Fibroblast of skin of abdomen (primary cell): ENCODE results near the gene VIT.
"Not testable (repeated sequence)": the region's sequence is repeated elsewhere in the genome, so short reads cannot be mapped to it uniquely, and the experiment has no call there.

ENCODE experiments used
- DNase-seq: peaks from one replicate; pipeline ENCODE4 v3.0.0-alpha.2; 2013

The VIT gene

DNA sequence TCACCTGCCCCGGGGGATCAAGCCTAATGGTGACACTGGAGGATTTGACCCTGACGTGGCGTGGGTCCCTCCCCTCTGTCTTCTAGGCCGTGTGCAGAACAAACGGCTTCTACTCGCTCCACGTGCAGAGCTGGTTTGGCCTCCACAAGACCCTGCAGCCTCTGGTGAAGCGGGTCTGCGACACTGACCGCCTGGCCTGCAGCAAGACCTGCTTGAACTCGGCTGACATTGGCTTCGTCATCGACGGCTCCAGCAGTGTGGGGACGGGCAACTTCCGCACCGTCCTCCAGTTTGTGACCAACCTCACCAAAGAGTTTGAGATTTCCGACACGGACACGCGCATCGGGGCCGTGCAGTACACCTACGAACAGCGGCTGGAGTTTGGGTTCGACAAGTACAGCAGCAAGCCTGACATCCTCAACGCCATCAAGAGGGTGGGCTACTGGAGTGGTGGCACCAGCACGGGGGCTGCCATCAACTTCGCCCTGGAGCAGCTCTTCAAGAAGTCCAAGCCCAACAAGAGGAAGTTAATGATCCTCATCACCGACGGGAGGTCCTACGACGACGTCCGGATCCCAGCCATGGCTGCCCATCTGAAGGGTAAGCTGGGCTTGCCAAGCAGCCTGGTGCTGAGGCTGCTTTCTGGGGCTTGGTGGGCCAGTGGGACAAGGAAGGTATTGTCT, 112.0 kb downstream of the VIT start:
- DNase-seq = no peak

DNA sequence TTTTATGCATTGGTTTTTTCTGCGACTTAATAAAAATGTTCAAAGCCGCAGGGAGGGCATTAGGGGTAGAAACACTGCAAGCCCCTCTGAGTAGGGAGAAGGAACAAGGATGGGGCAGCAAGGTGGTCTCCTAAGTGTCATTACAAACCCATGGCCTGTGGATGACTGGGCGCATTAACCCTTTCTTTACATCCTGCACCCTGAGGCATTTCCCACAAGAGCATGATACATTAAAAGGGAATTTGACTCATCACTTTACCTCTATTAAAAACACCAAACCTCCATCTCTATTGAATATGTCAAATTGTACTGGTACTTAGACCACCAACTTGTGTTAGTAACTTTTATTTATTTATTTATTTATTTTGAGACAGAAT, 112.5 kb downstream of the VIT start:
- DNase-seq = no peak

DNA sequence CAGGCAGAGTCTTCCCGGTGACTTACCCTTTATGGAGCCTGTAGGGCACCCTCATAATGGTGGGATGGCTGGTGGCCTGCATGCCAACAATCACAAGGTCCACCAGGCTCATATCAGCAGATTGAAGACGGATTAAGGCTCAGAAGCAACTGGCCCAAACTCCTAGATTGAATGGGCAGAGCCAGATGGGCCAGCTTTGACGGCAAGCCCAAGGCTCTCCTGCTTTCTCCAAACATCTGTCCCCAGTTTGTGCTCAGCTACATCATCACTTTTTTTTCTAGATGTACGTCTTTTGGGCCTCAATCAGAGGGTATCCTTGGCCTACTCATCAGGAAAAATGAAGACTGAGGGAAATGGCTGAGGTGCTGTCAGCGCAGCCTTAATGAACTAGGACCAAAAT, 114.6 kb downstream of the VIT start:
- DNase-seq = no peak

DNA sequence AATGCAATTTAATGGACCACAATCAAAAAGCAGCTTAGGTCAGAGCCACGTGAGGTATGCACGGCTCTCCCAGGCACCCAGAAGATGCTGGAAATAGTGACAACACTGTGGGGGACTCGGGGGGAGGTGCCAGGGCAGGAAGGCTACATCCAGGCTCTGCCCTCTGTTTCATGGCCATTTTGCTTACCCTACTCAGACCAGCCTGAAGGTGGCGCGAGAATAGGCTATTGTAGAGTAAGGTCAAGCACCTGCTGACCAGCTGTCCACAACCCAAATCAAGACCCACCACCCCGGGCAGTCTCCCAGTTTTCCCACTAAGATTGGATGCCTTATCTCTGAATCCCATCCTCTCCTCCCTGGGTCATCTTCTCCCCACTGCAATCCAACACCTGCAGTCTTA, 115.7 kb downstream of the VIT start:
- no peak for DNase-seq

DNA sequence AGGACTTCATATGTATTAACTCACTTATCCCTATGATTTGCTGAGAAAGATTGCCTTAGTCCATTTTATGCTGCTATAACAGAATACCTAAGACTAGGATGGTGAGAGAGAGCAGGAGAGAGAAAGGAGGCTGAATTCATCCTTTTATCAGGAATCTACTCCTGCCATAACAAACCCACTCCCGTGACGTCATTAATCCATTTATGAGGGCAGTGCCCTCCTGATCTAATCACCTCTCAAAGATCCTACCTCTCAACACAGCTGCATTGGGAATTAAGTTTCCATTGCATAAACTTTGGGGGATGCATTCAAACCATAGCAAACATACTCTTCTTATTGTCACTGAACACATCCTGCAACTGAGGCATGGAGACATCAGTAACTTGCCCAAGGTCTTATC, 122.0 kb downstream of the VIT start:
- no peak for DNase-seq

DNA sequence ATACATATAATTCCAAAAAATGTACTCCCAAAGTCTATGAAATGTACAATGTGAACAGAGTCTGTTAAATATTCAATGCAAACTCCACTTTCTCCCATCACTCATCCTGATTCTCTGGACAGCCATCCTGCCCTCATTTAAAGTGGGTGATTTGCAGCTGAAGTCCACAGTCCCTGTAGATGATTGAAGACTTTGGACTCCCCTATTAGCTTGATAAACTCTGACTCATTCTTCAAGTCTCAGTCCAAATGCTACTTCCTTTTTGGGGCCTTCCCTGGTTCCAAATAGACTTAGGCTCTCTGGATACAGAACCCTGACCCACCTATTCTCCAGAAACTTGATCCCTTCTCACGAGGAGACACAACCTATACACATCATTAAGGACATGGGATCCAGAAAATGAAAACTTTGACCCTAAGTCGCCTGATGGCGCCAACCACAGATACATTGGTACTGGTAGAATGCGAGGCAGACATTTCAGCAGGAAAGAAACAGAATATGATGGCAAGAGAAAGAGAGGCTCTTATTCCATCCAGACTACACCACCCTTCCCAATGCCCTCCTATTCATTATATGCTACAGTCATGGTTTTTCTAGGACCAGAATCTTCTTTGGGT, 122.7 kb downstream of the VIT start:
- no peak for DNase-seq

DNA sequence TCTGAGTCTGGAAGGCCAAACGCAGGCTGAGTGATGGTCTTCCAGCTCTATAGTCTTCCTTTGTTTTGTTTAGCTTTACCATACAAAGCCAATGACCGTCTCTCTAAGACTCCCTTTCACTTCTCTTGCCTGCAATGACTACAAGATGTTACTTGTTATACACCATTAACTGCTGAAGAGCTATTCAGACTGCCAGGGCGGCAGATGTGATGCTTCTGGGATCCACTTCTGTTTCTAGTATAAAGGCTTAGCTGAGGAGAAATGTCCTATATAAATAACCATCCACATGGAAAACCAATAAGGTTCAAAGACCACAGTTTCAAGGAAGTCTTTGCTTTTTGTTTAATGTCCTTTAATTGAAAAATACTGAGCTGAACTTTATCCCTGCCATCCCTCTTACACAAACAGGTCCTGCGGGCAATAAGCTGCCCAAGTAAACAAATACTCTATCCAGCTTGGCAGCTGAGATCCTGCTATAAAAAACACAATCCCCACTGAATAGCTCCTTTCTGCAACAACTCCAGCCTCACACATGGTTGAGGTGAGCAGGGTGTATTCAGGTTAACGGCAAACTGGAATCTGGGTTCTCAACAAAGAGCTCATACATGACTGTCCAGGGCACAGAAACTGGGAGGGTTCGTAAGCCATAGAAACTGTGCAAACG, 124.6 kb downstream of the VIT start:
- no peak for DNase-seq

DNA sequence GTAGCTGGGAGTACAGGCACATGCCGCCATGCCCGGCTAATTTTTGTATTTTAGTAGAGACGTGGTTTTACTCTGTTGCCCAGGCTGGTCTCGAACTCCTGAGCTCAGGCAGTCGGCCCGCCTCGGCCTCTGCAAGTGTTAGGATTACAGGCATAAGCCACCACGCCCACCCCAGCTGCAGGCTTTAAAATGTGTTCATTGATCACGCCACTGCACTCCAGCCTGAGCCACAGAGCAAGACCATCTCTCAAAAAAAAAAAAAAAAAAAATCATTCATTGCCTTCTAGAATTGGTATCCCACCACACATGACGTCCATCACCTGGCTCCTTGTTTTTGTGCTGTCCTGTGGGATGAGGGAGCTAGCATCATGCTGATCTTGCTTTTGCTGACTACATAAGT, 127.4 kb downstream of the VIT start:
- no peak for DNase-seq

DNA sequence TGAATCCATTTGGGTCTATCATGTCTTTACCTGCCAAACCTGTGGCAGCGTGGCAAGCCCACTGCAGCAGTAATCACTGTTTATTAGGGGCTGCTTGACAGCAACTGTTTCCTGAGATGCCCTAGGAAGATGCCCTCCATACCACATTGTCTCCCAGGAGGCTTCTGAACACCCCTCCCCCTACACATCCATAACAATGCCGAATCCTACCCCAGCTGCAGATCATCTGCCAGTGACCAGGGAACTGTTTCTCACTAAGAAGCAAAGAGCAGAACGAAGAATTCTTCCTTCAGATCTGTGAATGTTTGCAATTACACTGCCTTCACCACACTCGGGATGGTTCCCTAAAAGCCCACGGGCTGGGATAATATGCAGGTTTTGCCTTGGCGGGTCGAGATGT, 127.8 kb downstream of the VIT start:
- no peak for DNase-seq

DNA sequence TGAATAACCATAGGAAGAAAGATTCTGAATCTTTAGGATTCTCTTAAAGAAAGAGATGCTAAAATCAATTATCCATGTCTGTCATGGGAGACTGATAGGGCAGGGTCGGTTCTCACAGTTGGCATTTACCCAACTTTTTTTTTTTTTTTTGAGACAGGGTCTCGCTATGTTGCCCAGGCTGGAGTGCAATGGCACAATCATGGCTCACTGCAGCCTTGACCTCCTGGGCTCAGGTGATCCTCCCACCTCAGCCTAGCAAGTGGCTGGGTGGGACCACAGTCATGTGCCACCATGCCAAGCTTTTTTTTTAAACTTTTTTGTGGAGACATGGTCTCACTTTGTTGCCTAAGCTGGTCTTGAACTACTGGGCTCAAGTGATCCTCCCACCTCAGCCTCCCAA, 128.2 kb downstream of the VIT start:
- DNase-seq = not testable (repeated sequence)

DNA sequence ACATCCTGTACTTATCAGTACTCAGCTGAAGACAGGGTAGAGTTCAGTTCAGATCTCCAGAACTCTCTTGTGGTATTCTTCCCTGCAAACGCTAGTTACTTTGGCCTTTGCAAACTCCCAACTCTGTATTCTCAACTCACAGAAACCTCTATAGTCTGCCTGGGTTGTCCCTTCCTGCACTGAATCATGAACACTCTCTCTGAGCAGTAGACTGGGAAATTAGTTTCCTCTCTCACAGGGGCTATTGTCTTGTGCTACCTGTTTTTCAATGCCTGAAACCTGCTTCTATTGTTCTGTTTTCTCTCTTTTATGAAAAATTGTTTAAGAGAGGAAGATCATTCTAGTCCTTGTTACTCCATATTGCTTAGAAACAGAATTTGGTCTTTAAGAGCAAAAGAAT, 134.7 kb downstream of the VIT start:
- DNase-seq = no peak

DNA sequence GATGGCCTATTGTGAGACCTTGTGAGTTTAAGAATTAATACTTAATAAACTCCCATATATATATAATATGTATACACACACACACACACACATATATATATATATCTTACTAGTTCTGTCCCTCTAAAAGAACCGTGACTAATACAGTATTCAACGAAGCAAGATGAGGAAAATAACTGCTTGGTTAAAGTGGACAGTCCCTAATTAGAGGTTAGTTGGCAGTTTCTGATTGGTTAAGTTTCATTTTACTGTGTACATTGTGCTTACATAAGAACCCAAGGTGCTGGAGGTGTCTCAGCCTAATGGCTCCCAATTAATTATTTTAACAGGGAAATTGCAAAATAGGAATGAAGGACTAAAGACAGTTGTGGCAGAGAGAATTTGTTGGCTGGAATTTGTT, 137.7 kb downstream of the VIT start:
- no peak for DNase-seq

DNA sequence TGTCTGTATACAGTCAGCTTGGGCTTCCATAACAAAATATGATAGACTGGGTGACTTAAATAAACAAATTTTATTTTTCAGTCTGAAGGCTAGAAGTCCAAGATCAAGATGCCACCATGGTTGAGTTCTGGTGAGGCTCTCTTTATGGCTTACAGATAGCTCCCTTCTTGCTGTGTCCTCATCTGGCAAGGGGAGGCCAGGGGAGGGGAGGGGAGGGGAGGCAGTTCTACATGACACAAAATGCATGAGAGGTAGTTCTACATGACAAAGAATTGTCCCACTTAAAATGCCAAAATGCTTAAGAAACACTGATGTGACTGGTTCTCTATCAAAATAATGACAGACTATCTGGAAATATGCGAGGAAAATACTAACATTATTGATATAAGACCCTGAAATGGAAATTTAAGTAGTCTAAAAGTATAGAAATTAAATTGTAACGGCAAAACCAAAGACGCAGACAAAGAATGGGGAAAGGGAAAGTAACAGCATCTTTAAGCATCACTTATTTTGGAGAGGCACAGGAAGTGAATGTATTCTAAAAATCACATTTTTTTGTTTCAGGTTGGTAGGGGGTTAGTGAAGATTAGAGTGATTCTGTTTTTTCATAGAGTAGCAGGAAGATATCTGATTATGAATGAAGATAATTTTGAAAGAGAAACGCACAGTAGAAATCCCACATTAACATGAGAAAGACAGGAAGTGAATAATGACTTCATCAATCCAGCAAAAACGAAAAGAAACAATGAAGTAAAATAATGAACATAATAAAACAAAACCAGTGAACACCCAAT, 138.4 kb downstream of the VIT start:
- DNase-seq = no peak

DNA sequence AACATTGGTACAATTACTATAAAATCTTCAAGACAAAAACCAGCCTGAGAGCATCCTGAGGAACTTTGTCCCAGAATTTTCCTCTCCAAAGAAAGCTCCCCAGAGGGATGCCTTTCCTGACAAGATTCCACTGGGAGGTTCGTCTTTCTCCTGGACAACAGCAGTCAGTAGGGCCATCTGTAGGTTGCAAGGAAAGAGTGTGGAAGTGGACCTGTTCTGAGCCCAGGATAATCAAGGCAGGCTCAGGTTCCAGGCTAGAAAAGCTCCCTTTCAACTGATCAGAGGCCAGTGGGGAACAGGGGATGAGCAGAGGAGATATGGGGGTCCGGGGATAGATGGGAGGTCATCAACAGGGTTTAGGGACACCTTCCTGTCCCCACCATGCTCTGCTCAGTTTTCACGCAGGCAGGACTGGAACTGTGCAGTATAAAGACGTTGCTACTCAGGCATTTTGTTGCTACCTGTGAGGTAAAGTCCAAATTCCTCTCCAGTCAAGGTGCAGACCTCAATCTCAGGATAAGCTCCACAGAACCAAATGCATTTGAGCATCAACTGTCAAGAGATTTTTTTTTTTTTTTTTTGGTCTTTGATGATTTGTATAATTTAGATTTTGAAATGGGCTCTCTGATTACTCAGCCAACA, 143.6 kb downstream of the VIT start:
- DNase-seq = no peak

DNA sequence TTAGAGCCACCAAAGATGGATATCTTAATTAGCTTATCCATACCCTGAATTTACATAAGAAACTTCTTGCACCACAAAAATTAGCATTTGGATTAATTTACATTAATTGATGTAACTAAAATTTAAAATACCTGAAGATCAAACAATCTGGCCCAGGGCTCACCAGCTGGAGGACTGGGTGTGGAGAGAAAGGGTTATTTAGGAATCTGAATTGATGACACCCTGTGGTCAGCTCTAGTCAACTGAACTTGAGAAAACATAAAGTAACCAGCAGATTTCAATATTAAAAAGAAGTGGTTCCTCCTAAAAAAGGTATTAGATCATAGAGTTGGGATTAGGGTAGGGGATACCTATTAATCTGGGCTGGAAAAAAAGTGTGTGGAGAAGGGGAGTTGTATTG, 147.3 kb downstream of the VIT start:
- no peak for DNase-seq

DNA sequence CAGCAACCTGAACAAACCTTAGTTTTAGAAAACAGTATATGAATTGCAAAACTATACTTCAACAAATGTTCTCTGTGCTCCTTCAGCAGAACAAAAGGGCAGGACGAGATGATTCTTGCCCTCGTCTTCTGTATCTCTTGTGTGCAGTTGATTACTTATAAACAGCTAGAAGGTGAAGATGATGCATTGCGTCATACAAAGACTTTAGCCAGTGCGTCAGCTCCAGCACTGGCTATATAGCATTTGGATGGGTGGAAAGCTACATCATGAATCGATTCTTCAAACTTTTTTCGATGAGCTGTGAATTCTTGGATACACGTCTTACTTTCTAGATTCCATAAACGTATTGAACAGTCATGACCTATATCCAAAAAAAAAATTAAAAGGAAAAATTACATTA, 152.8 kb downstream of the VIT start:
- DNase-seq = no peak

DNA sequence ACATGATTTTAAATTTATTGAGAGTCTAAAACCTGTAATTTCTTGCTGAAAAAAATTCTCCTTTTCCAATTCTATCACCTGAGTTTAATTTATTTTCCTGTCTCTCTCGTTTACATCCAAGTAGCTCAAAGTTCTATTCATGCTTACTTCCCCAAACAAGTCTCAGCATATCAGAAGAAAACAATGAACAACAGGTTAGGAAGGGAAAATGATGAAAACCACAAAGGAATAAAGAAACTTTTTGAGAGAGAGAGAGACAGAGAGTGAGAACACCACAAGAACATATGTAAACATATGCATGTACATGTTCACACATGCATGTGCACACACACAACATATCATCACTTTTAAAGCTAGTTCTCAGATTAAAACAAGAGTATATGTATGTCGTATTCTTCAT, 157.7 kb downstream of the VIT start:
- no peak for DNase-seq

DNA sequence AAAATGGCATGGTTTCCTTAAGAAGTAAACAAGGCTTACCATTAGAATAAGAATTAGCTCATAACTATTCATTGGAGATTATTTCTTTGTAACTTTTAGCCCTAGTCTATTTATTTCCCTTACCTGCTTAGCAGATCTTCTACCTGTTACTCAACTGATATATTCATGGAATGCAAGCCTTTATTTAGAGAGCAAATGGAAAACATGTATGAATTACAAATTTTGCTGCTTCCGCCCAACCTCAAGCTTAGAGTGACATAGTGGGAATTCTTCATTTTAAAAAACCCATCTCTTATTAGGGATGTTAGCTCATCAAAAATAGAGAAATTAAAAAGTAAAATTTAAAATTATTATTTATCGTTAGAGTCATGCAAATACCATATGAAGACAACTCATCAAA, 158.9 kb downstream of the VIT start:
- no peak for DNase-seq

DNA sequence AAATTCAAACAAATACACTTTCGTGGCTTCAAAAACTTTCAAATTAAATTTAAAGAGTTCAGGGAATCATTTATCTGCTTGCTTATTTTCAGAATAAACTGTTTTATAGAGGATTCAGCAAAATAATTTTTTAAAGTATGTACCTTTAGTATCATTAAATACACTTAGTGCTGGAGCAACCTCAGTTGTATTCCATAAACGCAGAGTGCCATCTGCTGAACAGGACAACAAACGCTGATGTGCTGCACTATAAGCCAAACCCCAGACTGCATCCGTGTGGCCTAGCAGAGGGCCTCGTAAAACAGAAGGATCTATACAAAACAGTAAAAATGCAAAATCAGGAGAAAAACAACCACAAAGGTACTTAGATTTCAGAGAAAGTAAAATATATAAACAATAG, 161.2 kb downstream of the VIT start:
- DNase-seq = no peak

DNA sequence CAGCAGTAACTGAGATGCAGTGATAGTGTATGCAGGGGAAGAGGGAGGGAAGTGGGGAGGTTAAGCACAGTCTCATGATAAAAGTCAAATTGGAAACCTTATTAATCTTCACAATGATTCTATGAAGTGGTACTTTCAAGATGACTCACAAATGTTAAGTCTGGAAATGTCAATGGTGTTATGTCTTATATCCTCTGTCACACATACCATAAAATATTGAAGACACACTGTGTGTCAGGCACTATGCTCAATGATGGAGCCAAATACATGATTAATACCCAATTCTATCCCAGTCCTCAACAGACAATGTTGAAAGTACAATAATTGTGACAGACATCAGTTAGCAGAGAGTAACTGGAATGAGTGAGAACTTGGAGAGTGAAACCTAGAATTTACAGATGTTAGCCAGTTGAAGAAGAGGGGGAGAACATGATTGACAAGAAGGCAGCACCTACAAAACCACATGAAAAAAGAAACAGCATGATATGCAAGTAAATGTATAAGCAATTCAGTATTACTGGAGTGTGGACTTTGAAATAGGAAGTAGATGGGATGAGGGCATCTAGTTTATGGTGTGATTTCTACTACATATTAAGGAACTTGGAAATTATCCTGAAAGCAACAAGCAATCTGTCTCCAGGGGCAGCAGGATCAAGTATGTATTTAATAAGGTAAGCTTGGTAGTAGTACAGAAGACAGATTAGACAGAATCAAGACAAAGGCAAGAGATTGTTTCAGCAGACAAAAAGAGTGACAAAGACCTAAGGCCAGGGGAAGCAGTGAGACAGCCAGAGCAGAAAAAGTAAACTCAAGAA, 162.3 kb downstream of the VIT start:
- DNase-seq = no peak

DNA sequence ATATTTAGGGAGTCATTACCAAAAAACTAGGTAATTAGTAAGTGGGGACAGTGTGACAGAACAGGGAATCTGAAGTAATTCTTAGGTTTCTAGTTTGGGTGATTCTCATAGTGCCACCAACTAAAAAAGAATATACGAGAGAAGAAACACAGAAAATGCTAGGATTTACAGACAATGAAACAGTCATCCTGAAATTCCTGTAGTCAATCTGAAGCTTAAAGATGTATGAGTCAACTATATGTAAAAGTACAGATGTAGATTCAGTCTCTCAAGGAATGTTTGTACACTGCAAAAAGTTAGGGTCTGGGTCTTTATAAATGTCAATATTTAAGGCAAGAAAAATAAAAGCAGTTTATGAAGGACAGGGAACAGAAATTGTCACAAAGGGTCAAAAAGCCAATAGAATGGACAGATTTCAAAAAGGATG, 162.9 kb downstream of the VIT start:
- DNase-seq = peak; percentile 5

DNA sequence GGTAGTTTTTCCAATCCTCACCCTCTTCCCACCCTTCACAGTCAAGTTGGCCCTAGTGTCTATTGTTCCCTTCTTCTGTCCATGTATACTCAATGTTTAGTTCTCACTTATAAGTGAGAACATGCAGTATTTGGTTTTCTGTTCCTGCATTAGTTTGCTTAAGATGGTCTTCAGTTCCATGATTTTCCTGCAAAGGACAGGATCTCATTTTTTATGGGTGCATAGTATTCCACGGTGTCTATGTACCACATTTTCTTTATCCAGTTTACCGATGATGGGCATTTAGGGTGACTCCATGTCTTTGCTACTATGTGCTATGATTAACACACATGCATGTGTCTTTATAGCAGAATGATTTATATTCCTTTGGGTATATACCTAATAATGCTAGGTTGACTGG, 165.4 kb downstream of the VIT start:
- DNase-seq = no peak
